ENCODE measurements around the gene TMEM52B.

Gene TMEM52B

DNA sequence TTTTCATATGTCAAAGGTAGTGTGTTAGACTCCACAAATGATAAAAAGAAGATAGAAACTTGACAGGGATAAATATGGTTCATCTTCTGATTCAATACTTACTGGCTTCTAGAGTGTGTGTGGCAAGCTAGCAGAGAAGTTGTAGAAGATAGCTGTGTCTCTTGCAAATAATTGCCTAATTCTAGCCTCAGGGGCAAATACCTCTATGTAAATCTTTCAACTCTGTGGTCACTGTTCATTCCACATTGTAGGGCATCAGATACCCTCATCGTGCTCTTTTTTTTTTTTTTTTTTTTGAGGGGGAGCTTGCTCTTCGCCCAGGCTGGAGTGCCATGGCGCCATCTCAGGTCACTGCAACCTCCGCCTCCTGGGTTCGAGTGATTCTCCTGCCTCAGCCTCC lies 8.6 kb upstream of the TMEM52B start:
- no peak overlapping the region for H3K4me3 ChIP-seq (ENCODE audit: low read depth, low read length)
- TF ChIP-seq, protein P1, sequence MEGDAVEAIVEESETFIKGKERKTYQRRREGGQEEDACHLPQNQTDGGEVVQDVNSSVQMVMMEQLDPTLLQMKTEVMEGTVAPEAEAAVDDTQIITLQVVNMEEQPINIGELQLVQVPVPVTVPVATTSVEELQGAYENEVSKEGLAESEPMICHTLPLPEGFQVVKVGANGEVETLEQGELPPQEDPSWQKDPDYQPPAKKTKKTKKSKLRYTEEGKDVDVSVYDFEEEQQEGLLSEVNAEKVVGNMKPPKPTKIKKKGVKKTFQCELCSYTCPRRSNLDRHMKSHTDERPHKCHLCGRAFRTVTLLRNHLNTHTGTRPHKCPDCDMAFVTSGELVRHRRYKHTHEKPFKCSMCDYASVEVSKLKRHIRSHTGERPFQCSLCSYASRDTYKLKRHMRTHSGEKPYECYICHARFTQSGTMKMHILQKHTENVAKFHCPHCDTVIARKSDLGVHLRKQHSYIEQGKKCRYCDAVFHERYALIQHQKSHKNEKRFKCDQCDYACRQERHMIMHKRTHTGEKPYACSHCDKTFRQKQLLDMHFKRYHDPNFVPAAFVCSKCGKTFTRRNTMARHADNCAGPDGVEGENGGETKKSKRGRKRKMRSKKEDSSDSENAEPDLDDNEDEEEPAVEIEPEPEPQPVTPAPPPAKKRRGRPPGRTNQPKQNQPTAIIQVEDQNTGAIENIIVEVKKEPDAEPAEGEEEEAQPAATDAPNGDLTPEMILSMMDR (IDR thresholded peaks at IDR 0.05; ENCODE audit: low read depth, low read length): no peak

DNA sequence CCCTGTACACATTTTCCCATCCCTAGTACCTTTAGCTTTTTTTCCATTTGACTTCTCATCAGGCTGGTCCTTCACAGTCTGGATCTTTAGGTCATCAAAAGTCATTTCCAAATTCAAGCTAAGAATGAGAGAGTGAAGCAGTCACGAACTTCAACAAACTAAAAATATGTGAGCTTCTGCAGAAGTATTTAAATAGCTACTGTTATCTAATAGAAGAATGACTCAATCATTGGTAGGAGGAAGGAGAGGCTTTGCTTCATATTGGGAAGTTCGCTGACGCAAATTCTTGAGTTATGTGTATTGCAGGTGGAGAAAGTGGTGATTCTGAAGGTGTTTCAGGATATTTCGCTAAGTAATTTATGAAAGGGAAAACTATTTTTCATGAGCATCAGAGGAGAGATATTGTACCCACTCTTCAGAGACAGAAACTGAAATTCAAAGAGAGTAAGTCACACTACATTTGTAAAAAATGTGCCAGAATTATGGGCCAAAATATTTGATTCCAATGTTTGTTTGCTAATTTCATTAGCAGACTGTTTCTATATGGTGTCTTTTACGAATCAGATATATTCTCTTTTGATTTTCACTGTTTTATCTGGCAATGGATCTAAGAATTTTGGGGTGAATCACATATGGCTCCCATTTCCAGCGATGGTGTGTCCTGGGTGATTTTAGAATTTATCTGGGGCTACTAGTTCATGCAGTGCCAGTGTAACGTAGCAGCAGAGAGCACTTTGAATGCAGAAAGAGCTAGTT lies 6.7 kb upstream of the TMEM52B start, which contains the start of gene OLR1:
Gene OLR1 (minus strand): TSS at position 160 of the 756 bp plus-strand sequence. CDS start 55 bp downstream, at position 105.
- TF ChIP-seq, protein P1 (IDR thresholded peaks at IDR 0.05; ENCODE audit: low read depth, low read length): no peak
- H3K4me3 ChIP-seq (ENCODE audit: low read depth, low read length): no peak within 1 kb of the TSS

DNA sequence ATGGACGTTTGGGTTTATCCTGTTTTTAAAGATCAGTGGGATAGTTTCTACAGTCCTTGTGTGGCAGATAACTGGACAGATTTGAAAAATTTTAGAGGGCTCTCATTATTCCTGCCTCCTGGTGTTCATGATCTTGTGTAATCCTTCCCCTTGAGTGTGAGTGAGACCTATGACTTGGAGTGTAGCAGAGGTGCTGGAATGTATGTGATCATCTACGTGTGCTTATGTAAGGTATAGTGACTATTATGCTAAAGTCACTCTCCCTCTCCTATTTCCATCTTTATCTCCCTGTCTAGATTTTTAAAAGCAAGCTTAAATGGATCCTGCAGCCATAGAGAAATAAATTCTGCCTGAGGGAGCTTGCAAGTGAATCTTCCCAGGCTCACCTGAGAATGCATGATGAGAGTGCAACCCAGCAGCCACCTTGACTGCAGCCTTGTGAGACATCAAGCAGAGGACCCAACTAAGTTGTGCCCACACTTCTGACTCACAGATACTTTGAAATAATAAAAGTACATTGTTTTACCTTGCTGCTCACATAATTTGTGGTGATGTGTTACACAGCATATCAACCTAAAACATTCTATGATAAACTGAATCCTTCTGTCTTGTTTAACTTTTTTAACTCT lies 3.7 kb upstream of the TMEM52B start:
- TF ChIP-seq, protein P1 (IDR thresholded peaks at IDR 0.05; ENCODE audit: low read depth, low read length): no peak
- H3K4me3 ChIP-seq (ENCODE audit: low read depth, low read length): no peak overlapping the region

DNA sequence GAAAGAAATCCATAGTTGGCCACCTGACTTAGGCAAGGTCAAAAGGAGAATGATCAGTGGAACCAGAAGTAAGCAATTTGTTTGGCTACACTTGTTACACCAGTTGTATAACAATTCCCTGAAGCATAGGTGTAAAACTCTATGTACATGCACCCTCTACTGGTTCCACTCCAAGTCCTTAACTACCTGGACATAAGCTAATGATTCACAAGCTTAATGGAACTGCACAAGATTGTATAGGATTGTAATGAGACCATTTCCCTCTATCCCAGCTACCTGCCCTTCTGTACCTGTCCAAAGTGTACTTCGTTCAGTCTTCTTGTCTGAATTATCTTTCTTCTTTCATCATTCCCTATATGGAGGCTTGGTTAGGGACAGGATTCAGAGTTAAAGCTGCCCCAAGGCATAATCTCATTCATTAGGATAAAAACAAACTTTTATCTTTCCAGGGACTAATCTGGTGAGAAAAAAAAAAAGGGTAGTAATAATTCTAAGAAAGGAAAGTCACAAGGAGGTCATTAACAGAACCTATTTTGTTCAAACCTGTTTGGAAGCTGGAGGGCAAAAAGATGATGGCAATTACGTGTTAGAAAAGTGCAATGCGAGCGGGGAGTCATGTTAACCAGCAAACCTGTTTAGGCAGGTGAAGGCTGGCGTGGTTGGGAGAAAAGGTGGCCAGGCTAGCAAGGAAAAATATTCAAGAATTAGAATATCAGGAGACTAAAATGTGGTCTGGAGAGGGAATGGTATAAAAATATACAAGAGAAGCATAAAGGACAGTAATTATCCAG lies 2.8 kb upstream of the TMEM52B start:
- TF ChIP-seq, protein P1 (IDR thresholded peaks at IDR 0.05; ENCODE audit: low read depth, low read length): no peak
- no peak overlapping the region for H3K4me3 ChIP-seq (ENCODE audit: low read depth, low read length)

DNA sequence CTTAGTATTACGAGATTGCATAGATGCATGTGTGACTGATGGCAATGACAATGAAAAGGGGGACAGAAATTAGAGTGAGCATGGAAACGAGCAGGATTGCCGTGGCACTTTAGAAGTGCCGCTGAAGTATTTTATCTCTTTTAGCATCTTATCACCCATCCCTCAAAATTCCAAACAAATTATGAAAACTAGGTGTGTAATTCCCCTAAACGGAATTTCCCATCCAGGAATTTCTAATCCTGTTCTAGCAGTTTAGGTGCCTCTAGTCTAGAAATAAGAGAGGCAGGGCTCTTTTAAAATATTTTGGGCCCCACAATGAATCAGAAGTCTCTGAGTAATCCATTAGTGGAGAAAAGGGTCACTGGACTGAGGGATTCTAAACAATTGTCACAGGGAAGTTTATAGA lies 947 bp downstream of the TMEM52B start:
- no peak overlapping the region for H3K4me3 ChIP-seq (ENCODE audit: low read depth, low read length)
- TF ChIP-seq, protein P1 (IDR thresholded peaks at IDR 0.05; ENCODE audit: low read depth, low read length): no peak

DNA sequence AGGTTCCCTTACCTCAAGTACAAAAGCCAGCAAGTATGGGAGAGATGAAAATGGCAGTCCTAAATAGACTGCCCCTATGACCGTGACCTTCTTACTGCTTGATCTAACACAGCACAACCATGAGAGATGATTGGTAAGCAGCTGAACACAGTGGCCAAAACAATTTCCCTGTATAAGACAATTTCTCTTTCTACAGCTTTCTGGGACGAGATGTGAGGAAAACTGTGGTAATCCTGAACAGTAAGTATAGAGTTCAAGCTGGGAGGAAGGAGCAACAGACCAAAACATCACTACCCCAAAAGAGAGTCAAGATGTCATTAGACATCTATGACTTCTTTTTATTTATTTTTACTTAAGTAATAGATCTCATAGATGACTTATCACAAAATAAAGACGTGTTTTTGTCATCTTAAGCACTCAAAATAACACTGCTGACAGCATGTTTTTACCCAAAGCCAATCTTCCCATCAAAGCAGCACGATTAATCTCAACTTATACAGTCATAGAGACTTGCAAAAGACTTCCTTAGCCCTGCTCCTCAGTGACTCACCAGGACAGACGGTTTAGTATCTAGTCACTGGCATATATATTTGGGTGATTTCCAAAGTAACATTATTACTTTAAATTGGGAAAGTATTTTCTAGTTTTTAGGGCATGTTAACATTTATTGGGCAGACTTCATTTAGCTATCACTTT lies 3.7 kb downstream of the TMEM52B start:
- TF ChIP-seq, protein P1 (IDR thresholded peaks at IDR 0.05; ENCODE audit: low read depth, low read length): no peak
- no peak overlapping the region for H3K4me3 ChIP-seq (ENCODE audit: low read depth, low read length)
